ENCODE measurements around the gene PTBP3. TPM values are rescaled to one million over a fixed set of nuclear protein-coding genes. Genes with fewer than 3 reads are reported as not detected.

The PTBP3 gene
- total RNA-seq, 1 experiment from 2014 or later = 73.1 TPM

DNA sequence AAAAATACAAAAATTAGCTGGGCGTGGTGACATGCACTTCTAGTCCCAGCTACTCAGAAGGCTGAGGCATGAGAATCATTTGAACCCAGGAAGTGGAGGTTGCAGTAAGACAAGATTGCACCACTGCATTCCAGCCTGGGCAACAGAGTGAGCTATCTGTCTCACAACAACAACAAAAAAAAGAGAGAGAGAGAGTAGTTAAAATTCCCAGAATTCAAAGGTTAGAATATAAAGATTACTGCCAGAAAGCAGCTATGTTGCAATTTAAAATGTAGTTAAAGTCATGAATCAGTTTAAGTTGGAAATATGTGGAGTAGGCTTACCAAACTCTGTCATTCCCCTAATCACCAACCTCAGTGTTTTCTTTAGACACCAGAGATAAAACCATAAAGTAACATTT is 99.7 kb downstream of the PTBP3 start:
- Mint-ChIP-seq H3K4me3 (ENCODE audit: low read depth, unreplicated experiment) (no peak overlapping the region), H3K36me3 (ENCODE audit: insufficient read depth, unreplicated experiment) (peaks cover 5% of the 10 kb centered on the region), H3K4me1 (ENCODE audit: low read depth, unreplicated experiment) (no peaks in the 10 kb centered on the region), H3K27ac (ENCODE audit: unreplicated experiment) (no peak overlapping the region), H3K9me3 (ENCODE audit: low read depth, unreplicated experiment) (no peaks in the 10 kb centered on the region), H3K27me3 (ENCODE audit: unreplicated experiment) (no peaks in the 10 kb centered on the region)
- intact Hi-C loops (cut with micrococcal nuclease; ENCODE audit: unreplicated experiment) = loop anchor here (10.0 kb wide), 1 partner anchor 69 kb away; no protein-coding TSS in a partner anchor
- BruUV-seq (replicated peaks) = no TSS peak
- CTCF ChIA-PET = no interaction called here
- DNase-seq = no peak
- TF ChIP-seq, protein P1, sequence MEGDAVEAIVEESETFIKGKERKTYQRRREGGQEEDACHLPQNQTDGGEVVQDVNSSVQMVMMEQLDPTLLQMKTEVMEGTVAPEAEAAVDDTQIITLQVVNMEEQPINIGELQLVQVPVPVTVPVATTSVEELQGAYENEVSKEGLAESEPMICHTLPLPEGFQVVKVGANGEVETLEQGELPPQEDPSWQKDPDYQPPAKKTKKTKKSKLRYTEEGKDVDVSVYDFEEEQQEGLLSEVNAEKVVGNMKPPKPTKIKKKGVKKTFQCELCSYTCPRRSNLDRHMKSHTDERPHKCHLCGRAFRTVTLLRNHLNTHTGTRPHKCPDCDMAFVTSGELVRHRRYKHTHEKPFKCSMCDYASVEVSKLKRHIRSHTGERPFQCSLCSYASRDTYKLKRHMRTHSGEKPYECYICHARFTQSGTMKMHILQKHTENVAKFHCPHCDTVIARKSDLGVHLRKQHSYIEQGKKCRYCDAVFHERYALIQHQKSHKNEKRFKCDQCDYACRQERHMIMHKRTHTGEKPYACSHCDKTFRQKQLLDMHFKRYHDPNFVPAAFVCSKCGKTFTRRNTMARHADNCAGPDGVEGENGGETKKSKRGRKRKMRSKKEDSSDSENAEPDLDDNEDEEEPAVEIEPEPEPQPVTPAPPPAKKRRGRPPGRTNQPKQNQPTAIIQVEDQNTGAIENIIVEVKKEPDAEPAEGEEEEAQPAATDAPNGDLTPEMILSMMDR (IDR thresholded peaks at IDR 0.05; ENCODE audit: unreplicated experiment) = no peak

DNA sequence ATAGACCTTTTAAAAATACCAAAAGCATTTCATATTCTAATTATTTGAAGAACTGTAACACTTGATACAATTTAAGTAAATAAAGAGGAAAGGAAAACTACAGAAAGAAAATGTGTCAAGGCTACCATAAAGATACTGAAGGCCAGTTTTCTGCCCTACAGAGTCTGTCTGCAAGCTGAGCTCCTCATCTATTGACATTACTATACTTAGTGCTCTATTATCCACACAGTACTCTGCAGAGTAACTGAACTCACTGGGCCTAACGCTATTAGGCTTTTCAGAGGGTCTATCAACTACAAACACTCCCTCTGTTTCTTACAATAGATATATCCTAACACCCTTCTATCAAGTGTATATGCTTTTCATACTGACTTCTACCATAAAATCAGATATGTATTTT is 101.2 kb downstream of the PTBP3 start:
- Mint-ChIP-seq H3K4me1 (ENCODE audit: low read depth, unreplicated experiment) (no peaks in the 10 kb centered on the region), H3K27ac (ENCODE audit: unreplicated experiment) (no peak overlapping the region), H3K27me3 (ENCODE audit: unreplicated experiment) (no peaks in the 10 kb centered on the region), H3K9me3 (ENCODE audit: low read depth, unreplicated experiment) (no peaks in the 10 kb centered on the region), H3K36me3 (ENCODE audit: insufficient read depth, unreplicated experiment) (peaks cover 5% of the 10 kb centered on the region), H3K4me3 (ENCODE audit: low read depth, unreplicated experiment) (no peak overlapping the region)
- intact Hi-C loops (cut with micrococcal nuclease; ENCODE audit: unreplicated experiment) = loop anchor here (10.0 kb wide), 1 partner anchor 67 kb away; no protein-coding TSS in a partner anchor
- DNase-seq = no peak
- TF ChIP-seq, protein P1 (IDR thresholded peaks at IDR 0.05; ENCODE audit: unreplicated experiment) = no peak
- no TSS peak for BruUV-seq (replicated peaks)
- CTCF ChIA-PET = no interaction called here

DNA sequence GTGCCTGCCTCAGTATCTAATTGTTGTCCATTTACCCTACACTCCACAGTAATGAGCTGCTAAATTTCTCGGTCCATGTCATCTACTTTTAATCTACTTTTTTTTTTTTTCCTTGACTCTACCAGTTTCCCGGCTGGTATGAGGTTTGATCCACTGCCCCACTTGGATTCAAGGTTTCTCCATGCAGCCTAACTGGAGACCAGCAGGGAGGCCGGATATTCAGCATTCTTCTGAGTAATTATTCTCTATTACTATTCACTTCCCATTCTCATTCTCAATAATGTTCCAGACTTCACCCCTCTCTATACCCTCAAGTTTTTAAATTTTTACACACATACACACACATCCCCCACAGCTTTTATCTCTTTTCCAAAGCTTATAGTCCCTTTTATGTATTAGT is 107.3 kb downstream of the PTBP3 start:
- CTCF ChIA-PET = no interaction called here
- BruUV-seq (replicated peaks) = no TSS peak
- Mint-ChIP-seq H3K36me3 (ENCODE audit: insufficient read depth, unreplicated experiment) (peaks cover 18% of the 10 kb centered on the region), H3K9me3 (ENCODE audit: low read depth, unreplicated experiment) (no peaks in the 10 kb centered on the region), H3K4me1 (ENCODE audit: low read depth, unreplicated experiment) (no peaks in the 10 kb centered on the region), H3K27ac (ENCODE audit: unreplicated experiment) (no peak overlapping the region), H3K27me3 (ENCODE audit: unreplicated experiment) (no peaks in the 10 kb centered on the region), H3K4me3 (ENCODE audit: low read depth, unreplicated experiment) (no peak overlapping the region)
- TF ChIP-seq, protein P1 (IDR thresholded peaks at IDR 0.05; ENCODE audit: unreplicated experiment) = no peak
- DNase-seq = no peak
- intact Hi-C loops (cut with micrococcal nuclease; ENCODE audit: unreplicated experiment) = no loop called here

DNA sequence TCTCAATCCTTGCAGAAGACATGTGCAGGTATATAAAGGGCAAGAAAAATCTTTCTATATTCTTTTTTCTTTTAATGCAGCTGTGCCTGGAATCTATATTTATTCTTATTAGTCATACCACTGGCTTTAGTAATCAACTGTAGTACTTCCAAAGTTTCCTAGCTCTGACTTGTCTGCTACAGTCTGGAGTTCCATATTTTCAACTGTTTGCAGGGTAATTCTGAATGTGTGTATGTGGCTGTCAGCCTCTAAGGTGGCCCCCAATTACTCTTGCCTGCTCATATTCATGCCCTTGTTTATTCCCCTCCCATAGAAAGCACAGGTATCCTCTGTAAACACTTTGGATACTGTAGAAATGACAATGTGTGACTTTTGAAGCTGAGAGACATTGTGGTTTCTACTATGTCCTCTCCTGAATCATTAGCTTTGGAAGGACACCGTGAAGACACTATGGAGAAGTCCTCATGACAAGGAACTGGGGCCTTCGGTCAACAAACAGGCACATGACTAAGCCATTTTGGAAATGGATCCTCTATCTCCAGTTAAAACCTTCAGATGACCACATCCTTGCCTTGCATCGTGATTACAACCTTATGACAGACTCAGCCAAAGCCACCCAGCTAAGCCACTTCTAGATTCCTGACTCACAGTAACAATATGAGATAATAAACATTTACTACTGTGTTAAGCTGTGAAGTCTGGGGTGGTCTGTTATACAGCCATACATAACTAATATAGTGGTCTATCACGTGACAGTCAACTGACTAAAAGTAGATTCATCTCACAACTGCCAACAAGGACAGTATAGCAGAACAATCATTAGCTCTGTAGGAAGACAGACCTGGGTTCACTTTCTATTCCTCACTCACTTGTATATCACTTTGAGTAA is 108.8 kb downstream of the PTBP3 start:
- CTCF ChIA-PET = interaction anchor here (0.5 kb wide), 1 partner anchor 140 kb away, joined by 8 read pairs; no protein-coding TSS in a partner anchor
- Mint-ChIP-seq H3K4me1 (ENCODE audit: low read depth, unreplicated experiment) (no peaks in the 10 kb centered on the region), H3K27ac (ENCODE audit: unreplicated experiment) (no peak overlapping the region), H3K27me3 (ENCODE audit: unreplicated experiment) (no peaks in the 10 kb centered on the region), H3K4me3 (ENCODE audit: low read depth, unreplicated experiment) (no peak overlapping the region), H3K9me3 (ENCODE audit: low read depth, unreplicated experiment) (no peaks in the 10 kb centered on the region), H3K36me3 (ENCODE audit: insufficient read depth, unreplicated experiment) (peaks cover 15% of the 10 kb centered on the region)
- intact Hi-C loops (cut with micrococcal nuclease; ENCODE audit: unreplicated experiment) = no loop called here
- DNase-seq = no peak
- TF ChIP-seq, protein P1 (IDR thresholded peaks at IDR 0.05; ENCODE audit: unreplicated experiment) = no peak
- BruUV-seq (replicated peaks) = no TSS peak

Measured in Calu3 (cell line).